ENCODE data around the gene VPS13D.

The VPS13D gene

DNA sequence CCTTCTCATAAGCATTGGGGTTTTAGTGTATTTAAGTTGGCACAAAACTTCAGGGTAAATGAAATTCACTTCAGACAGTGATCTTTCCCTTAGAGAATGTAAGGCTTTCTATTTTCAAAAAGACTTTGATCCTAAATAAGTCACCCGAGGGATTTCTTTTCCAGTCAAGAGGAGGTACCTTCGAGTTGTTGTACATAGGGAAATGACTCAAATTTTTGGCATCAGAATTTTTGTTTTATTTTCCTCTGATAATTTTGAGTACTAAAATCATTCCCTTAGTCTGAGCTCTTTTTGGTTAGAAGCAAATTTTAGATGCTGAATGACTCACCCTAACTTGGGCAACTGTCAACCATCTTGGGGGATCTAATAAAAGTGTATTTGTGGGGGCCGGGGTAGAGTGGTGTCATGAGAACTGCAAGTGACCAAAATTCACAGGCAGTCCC lies 194.3 kb downstream of the VPS13D start:
- H3K79me2 ChIP-seq (ENCODE audit: control insufficient read depth, low read length): no peaks in the 10 kb centered on the region
- no peaks in the 10 kb centered on the region for H3K4me1 ChIP-seq (ENCODE audit: control insufficient read depth, low read length)
- no peaks in the 10 kb centered on the region for H3K9me2 ChIP-seq (replicated peaks; ENCODE audit: control insufficient read depth, low read length)
- H3F3A ChIP-seq (ENCODE audit: control insufficient read depth, insufficient read depth): no peaks in the 10 kb centered on the region
- H3K9me3 ChIP-seq (ENCODE audit: control insufficient read depth, insufficient read depth, low read length): no peaks in the 10 kb centered on the region
- H3K27me3 ChIP-seq (ENCODE audit: control insufficient read depth, low read length): no peaks in the 10 kb centered on the region
- no peak overlapping the region for H3K4me2 ChIP-seq (ENCODE audit: low read length)
- no peaks in the 10 kb centered on the region for H3K36me3 ChIP-seq (ENCODE audit: control insufficient read depth, low read length)
- no peaks in the 10 kb centered on the region for H4K20me1 ChIP-seq (ENCODE audit: control insufficient read depth, insufficient read depth, low read depth, low read length)
- H3K27ac ChIP-seq (ENCODE audit: low read depth, low read length): no peak overlapping the region
- no peak for TF ChIP-seq EZH2phosphoT487 (IDR thresholded peaks at IDR 0.05; ENCODE audit: borderline replicate concordance, low read length)
- TF ChIP-seq, protein P1, sequence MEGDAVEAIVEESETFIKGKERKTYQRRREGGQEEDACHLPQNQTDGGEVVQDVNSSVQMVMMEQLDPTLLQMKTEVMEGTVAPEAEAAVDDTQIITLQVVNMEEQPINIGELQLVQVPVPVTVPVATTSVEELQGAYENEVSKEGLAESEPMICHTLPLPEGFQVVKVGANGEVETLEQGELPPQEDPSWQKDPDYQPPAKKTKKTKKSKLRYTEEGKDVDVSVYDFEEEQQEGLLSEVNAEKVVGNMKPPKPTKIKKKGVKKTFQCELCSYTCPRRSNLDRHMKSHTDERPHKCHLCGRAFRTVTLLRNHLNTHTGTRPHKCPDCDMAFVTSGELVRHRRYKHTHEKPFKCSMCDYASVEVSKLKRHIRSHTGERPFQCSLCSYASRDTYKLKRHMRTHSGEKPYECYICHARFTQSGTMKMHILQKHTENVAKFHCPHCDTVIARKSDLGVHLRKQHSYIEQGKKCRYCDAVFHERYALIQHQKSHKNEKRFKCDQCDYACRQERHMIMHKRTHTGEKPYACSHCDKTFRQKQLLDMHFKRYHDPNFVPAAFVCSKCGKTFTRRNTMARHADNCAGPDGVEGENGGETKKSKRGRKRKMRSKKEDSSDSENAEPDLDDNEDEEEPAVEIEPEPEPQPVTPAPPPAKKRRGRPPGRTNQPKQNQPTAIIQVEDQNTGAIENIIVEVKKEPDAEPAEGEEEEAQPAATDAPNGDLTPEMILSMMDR (IDR thresholded peaks at IDR 0.05; ENCODE audit: low read depth, low read length, poor library complexity, severe bottlenecking): no peak
- H3K4me3 ChIP-seq (ENCODE audit: low read length): no peak overlapping the region

DNA sequence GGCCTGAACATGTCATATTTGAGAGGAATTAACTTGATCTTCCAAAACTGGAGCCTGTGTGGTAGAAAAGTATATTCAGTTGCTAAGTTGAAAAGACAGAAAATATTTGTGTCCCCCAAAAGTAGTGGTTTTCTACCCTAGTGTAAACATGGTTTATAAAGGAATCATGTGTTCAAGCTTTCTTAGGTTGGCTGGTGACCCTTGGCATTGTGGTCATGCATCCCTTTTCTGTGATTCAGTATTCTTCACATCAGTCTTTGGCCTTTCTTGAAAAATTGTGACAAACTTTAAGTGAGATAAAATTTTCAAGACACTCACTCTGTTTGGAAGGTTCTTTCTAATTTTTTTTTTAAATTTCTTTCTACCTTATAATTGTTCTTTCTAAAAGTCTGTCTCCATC lies 195.0 kb downstream of the VPS13D start:
- TF ChIP-seq, protein P1 (IDR thresholded peaks at IDR 0.05; ENCODE audit: low read depth, low read length, poor library complexity, severe bottlenecking): no peak
- no peak for TF ChIP-seq EZH2phosphoT487 (IDR thresholded peaks at IDR 0.05; ENCODE audit: borderline replicate concordance, low read length)
- H3K27ac ChIP-seq (ENCODE audit: low read depth, low read length): no peak overlapping the region

GRCh38 chr1:12426030-12426429 lies 196.2 kb downstream of the VPS13D start:
- Histone ChIP-seq H3K79me2 (ENCODE audit: control insufficient read depth, low read length) (no peaks in the 10 kb centered on the region), H4K20me1 (ENCODE audit: control insufficient read depth, insufficient read depth, low read depth, low read length) (no peaks in the 10 kb centered on the region), H3K27me3 (ENCODE audit: control insufficient read depth, low read length) (no peaks in the 10 kb centered on the region), H3K9me3 (ENCODE audit: control insufficient read depth, insufficient read depth, low read length) (no peaks in the 10 kb centered on the region), H3K4me3 (ENCODE audit: low read length) (no peak overlapping the region), H3K9me2 (replicated peaks; ENCODE audit: control insufficient read depth, low read length) (no peaks in the 10 kb centered on the region), H3F3A (ENCODE audit: control insufficient read depth, insufficient read depth) (no peaks in the 10 kb centered on the region), H3K27ac (ENCODE audit: low read depth, low read length) (no peak overlapping the region), H3K4me2 (ENCODE audit: low read length) (no peak overlapping the region), H3K36me3 (ENCODE audit: control insufficient read depth, low read length) (no peaks in the 10 kb centered on the region), H3K4me1 (ENCODE audit: control insufficient read depth, low read length) (no peaks in the 10 kb centered on the region)
- TF ChIP-seq, protein P1 (IDR thresholded peaks at IDR 0.05; ENCODE audit: low read depth, low read length, poor library complexity, severe bottlenecking): no peak

More for the DNA sequence above, 195.0 kb downstream of the VPS13D start:
- Histone ChIP-seq H3K4me2 (ENCODE audit: low read length) (no peak overlapping the region), H3K79me2 (ENCODE audit: control insufficient read depth, low read length) (no peaks in the 10 kb centered on the region), H3K4me3 (ENCODE audit: low read length) (no peak overlapping the region), H4K20me1 (ENCODE audit: control insufficient read depth, insufficient read depth, low read depth, low read length) (no peaks in the 10 kb centered on the region), H3K9me3 (ENCODE audit: control insufficient read depth, insufficient read depth, low read length) (no peaks in the 10 kb centered on the region), H3K9me2 (replicated peaks; ENCODE audit: control insufficient read depth, low read length) (no peaks in the 10 kb centered on the region), H3K36me3 (ENCODE audit: control insufficient read depth, low read length) (no peaks in the 10 kb centered on the region), H3F3A (ENCODE audit: control insufficient read depth, insufficient read depth) (no peaks in the 10 kb centered on the region), H3K27me3 (ENCODE audit: control insufficient read depth, low read length) (no peaks in the 10 kb centered on the region), H3K4me1 (ENCODE audit: control insufficient read depth, low read length) (no peaks in the 10 kb centered on the region)

GRCh38 chr1:12428334-12428733 lies 198.5 kb downstream of the VPS13D start:
- no peaks in the 10 kb centered on the region for H3K9me2 ChIP-seq (replicated peaks; ENCODE audit: control insufficient read depth, low read length)
- H3K79me2 ChIP-seq (ENCODE audit: control insufficient read depth, low read length): no peaks in the 10 kb centered on the region
- H3K27me3 ChIP-seq (ENCODE audit: control insufficient read depth, low read length): no peaks in the 10 kb centered on the region
- no peaks in the 10 kb centered on the region for H3K4me1 ChIP-seq (ENCODE audit: control insufficient read depth, low read length)
- H3K36me3 ChIP-seq (ENCODE audit: control insufficient read depth, low read length): no peaks in the 10 kb centered on the region
- TF ChIP-seq EZH2phosphoT487 (IDR thresholded peaks at IDR 0.05; ENCODE audit: borderline replicate concordance, low read length): no peak
- TF ChIP-seq, protein P1 (IDR thresholded peaks at IDR 0.05; ENCODE audit: low read depth, low read length, poor library complexity, severe bottlenecking): no peak
- H3K4me3 ChIP-seq (ENCODE audit: low read length): no peak overlapping the region
- no peaks in the 10 kb centered on the region for H4K20me1 ChIP-seq (ENCODE audit: control insufficient read depth, insufficient read depth, low read depth, low read length)
- no peak overlapping the region for H3K27ac ChIP-seq (ENCODE audit: low read depth, low read length)
- H3K4me2 ChIP-seq (ENCODE audit: low read length): no peak overlapping the region
- no peaks in the 10 kb centered on the region for H3K9me3 ChIP-seq (ENCODE audit: control insufficient read depth, insufficient read depth, low read length)
- H3F3A ChIP-seq (ENCODE audit: control insufficient read depth, insufficient read depth): no peaks in the 10 kb centered on the region

Data from DOHH2 (cell line).